Measurements from ENCODE around the gene ASB18. TPM values are rescaled to one million over a fixed set of nuclear protein-coding genes. Genes with fewer than 3 reads are reported as not detected.

Gene ASB18
- total RNA-seq, 1 experiment from 2014 or later = not detected

DNA sequence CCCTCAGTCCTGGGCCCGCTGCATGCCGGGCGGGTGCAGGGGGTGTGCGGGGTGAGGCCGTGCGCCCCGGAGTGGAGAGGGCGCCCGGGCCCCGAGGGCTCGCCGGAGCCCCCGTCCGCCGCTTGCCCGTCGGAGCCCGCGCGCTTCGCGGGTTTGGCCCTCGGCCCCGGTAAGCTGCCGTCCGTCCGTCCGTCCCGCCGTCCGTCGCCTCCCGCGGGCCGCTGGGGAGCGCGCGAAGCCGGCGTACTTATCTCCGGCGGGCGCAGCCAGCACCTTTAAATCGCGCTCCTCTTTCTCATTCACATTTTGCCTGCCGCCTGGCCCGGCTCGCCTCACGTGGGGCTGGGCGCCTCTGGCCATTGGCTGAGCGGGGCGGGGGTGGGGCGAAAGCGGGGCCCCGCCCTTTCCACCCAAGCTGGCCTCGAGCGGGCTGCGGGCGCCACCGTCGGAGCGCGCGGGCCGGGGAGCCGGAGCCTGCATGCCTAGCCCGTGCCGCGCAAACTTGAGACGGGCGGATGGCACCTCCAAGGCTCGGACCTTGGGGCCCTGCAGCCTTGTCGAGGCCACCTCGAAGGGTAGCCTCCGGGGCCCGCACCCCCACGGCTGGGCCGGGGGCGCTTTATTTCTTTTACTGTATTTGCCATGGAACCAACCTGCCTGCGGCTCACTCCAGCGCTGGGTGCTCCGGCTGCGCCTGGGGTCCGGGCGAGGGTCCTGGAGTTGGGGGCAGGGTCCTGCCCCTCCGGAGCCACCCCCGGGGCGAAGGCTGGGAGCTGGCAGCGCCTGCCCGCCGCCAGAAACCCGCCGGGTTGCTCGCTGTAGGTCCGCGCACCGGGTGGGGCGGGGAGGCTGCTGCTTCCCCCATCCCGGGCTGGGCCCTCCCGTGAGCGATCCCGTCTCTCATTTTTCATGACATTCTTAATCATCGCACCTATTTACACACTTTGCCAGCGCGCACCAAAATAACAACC lies 95.8 kb downstream of the ASB18 start, which contains the start of gene GBX2 (continued):
- TF ChIP-seq, protein P1, sequence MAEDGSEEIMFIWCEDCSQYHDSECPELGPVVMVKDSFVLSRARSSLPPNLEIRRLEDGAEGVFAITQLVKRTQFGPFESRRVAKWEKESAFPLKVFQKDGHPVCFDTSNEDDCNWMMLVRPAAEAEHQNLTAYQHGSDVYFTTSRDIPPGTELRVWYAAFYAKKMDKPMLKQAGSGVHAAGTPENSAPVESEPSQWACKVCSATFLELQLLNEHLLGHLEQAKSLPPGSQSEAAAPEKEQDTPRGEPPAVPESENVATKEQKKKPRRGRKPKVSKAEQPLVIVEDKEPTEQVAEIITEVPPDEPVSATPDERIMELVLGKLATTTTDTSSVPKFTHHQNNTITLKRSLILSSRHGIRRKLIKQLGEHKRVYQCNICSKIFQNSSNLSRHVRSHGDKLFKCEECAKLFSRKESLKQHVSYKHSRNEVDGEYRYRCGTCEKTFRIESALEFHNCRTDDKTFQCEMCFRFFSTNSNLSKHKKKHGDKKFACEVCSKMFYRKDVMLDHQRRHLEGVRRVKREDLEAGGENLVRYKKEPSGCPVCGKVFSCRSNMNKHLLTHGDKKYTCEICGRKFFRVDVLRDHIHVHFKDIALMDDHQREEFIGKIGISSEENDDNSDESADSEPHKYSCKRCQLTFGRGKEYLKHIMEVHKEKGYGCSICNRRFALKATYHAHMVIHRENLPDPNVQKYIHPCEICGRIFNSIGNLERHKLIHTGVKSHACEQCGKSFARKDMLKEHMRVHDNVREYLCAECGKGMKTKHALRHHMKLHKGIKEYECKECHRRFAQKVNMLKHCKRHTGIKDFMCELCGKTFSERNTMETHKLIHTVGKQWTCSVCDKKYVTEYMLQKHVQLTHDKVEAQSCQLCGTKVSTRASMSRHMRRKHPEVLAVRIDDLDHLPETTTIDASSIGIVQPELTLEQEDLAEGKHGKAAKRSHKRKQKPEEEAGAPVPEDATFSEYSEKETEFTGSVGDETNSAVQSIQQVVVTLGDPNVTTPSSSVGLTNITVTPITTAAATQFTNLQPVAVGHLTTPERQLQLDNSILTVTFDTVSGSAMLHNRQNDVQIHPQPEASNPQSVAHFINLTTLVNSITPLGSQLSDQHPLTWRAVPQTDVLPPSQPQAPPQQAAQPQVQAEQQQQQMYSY (CRISPR knock-in tag; IDR thresholded peaks at IDR 0.05) = no peak
- TF ChIP-seq FOXP1 (CRISPR knock-in tag; IDR thresholded peaks at IDR 0.05; ENCODE audit: borderline replicate concordance) (peak; percentile 86), OVOL2 (CRISPR knock-in tag; IDR thresholded peaks at IDR 0.05; ENCODE audit: borderline replicate concordance) (no peak), ZNF671 (CRISPR knock-in tag; IDR thresholded peaks at IDR 0.05) (no peak), FOXK1 (CRISPR knock-in tag; IDR thresholded peaks at IDR 0.05) (peak; percentile 48; the same call in 1 of the 2 replicates), CBFB (CRISPR knock-in tag; IDR thresholded peaks at IDR 0.05; ENCODE audit: low read depth) (no peak), JAZF1 (CRISPR knock-in tag; IDR thresholded peaks at IDR 0.05) (no peak), ZNF121 (CRISPR knock-in tag; IDR thresholded peaks at IDR 0.05) (no peak), ZNF317 (CRISPR knock-in tag; IDR thresholded peaks at IDR 0.05; ENCODE audit: borderline replicate concordance, low read depth) (no peak), PRRX2 (CRISPR knock-in tag; IDR thresholded peaks at IDR 0.05) (no peak), NFATC4 (CRISPR knock-in tag; IDR thresholded peaks at IDR 0.05) (no peak), RORB (CRISPR knock-in tag; IDR thresholded peaks at IDR 0.05) (no peak), SOX15 (CRISPR knock-in tag; IDR thresholded peaks at IDR 0.05) (no peak), ZNF232 (CRISPR knock-in tag; IDR thresholded peaks at IDR 0.05) (no peak), NFE2L1 (CRISPR knock-in tag; IDR thresholded peaks at IDR 0.05) (no peak), SMAD4 (CRISPR knock-in tag; IDR thresholded peaks at IDR 0.05) (no peak), IRF2 (CRISPR knock-in tag; IDR thresholded peaks at IDR 0.05; ENCODE audit: borderline replicate concordance, low read depth) (0 out of 2 replicates have a peak, but pooled peaks have one; percentile 43), HMGA2 (CRISPR knock-in tag; IDR thresholded peaks at IDR 0.05) (no peak), ZNF263 (CRISPR knock-in tag; IDR thresholded peaks at IDR 0.05; ENCODE audit: low read depth) (no peak; the same call in 1 of the 2 replicates), CREB1 (CRISPR knock-in tag; IDR thresholded peaks at IDR 0.05) (peak; percentile 36; the same call in 1 of the 2 replicates), ATF1 (CRISPR knock-in tag; IDR thresholded peaks at IDR 0.05) (no peak)
- TF ChIP-seq, protein P2, sequence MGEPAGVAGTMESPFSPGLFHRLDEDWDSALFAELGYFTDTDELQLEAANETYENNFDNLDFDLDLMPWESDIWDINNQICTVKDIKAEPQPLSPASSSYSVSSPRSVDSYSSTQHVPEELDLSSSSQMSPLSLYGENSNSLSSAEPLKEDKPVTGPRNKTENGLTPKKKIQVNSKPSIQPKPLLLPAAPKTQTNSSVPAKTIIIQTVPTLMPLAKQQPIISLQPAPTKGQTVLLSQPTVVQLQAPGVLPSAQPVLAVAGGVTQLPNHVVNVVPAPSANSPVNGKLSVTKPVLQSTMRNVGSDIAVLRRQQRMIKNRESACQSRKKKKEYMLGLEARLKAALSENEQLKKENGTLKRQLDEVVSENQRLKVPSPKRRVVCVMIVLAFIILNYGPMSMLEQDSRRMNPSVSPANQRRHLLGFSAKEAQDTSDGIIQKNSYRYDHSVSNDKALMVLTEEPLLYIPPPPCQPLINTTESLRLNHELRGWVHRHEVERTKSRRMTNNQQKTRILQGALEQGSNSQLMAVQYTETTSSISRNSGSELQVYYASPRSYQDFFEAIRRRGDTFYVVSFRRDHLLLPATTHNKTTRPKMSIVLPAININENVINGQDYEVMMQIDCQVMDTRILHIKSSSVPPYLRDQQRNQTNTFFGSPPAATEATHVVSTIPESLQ (CRISPR knock-in tag; IDR thresholded peaks at IDR 0.05) = no peak
- TF ChIP-seq, protein P3, sequence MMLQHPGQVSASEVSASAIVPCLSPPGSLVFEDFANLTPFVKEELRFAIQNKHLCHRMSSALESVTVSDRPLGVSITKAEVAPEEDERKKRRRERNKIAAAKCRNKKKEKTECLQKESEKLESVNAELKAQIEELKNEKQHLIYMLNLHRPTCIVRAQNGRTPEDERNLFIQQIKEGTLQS (CRISPR knock-in tag; conservative IDR thresholded peaks at IDR 0.05) = no peak
- TF ChIP-seq, protein P4, sequence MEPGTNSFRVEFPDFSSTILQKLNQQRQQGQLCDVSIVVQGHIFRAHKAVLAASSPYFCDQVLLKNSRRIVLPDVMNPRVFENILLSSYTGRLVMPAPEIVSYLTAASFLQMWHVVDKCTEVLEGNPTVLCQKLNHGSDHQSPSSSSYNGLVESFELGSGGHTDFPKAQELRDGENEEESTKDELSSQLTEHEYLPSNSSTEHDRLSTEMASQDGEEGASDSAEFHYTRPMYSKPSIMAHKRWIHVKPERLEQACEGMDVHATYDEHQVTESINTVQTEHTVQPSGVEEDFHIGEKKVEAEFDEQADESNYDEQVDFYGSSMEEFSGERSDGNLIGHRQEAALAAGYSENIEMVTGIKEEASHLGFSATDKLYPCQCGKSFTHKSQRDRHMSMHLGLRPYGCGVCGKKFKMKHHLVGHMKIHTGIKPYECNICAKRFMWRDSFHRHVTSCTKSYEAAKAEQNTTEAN (CRISPR knock-in tag; IDR thresholded peaks at IDR 0.05) = peak; percentile 31; the same call in 1 of the 2 replicates
- TF ChIP-seq, protein P5, sequence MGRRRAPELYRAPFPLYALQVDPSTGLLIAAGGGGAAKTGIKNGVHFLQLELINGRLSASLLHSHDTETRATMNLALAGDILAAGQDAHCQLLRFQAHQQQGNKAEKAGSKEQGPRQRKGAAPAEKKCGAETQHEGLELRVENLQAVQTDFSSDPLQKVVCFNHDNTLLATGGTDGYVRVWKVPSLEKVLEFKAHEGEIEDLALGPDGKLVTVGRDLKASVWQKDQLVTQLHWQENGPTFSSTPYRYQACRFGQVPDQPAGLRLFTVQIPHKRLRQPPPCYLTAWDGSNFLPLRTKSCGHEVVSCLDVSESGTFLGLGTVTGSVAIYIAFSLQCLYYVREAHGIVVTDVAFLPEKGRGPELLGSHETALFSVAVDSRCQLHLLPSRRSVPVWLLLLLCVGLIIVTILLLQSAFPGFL (CRISPR knock-in tag; IDR thresholded peaks at IDR 0.05; ENCODE audit: borderline replicate concordance) = no peak
- TF ChIP-seq, protein P6, sequence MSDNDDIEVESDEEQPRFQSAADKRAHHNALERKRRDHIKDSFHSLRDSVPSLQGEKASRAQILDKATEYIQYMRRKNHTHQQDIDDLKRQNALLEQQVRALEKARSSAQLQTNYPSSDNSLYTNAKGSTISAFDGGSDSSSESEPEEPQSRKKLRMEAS (CRISPR knock-in tag; IDR thresholded peaks at IDR 0.05) = peak; percentile 88

Data from WTC11 (cell line).